SK-MEL-5 (cell line): Measurements from ENCODE around the gene IL3. TPM values are rescaled to one million over a fixed set of nuclear protein-coding genes. Genes with fewer than 3 reads are reported as not detected.

ENCODE experiments used
- small RNA-seq, 2 experiments: library from RNA; depleted of rRNA; stranded (forward); fragments of <200 nt; gene quantifications; one replicate each; pipeline ENCODE3, GENCODE V24; 2014
- total RNA-seq: library from RNA; depleted of rRNA; stranded (reverse); fragments of >200 nt; shearing (Covaris generic); gene quantifications from 2 replicates; pipeline ENCODE4 v1.2.3, GENCODE V29; 2014; rRNA removed

The IL3 gene
- total RNA-seq, 1 experiment from 2014 or later = not detected

Small RNAs within 50 kb of the gene (small RNA-seq; reads per million reads assigned to genes)
- gene RF00285 = 0 reads per million in 2 experiments

Other genes starting within 250 kb of the IL3 start
- not detected in 2 replicates for gene MEIKIN, start 115.0 kb upstream of the IL3 start, total RNA-seq
- gene ACSL6, start 49.0 kb upstream of the IL3 start, total RNA-seq = 0.05 and 0.45 TPM in 2 replicates
- gene CSF2, start 13.1 kb downstream of the IL3 start, total RNA-seq = not detected in 2 replicates
- 66.3 and 69.8 TPM in 2 replicates for gene P4HA2, start 167.2 kb downstream of the IL3 start, total RNA-seq
- gene PDLIM4, start 197.0 kb downstream of the IL3 start, total RNA-seq = 1.8 and 2.1 TPM in 2 replicates
- gene SLC22A4, start 233.7 kb downstream of the IL3 start, total RNA-seq = 0.61 and 0.66 TPM in 2 replicates